Activated CD8-positive, alpha-beta T cell treated with anti-CD3 and anti-CD28 coated beads for 36 hours (primary cell): ENCODE measurements around the gene ITIH3. TPM values are rescaled to one million over a fixed set of nuclear protein-coding genes. Genes with fewer than 3 reads are reported as not detected.

Experiments used
- ATAC-seq: fragments of 200-7000 bp; cut with Tn5 transposase; one replicate; pipeline ENCODE4 v1.10.0; 2021; ENCODE audit warnings: mild to moderate bottlenecking, moderate library complexity
- CTCF ChIA-PET: fragments of 350-600 bp; sonication (Branson Sonifier 250); formaldehyde crosslinking; loops from one replicate; lab custom pipeline; 2021; ENCODE audit warnings: antibody characterized with exemption; lab: Charles Lee
- POLR2A ChIA-PET: fragments of 350-600 bp; sonication (Branson Sonifier 250); formaldehyde crosslinking; loops from one replicate; lab custom pipeline; 2021; ENCODE audit warnings: antibody characterized with exemption; lab: Charles Lee
- DNase-seq: peaks from one replicate; pipeline ENCODE4 v3.0.0-alpha.2; 2020
- H3K27ac Mint-ChIP-seq: one replicate; pipeline ENCODE4 v1.8.0; 2021; ENCODE audit warnings: mild to moderate bottlenecking, mixed read lengths
- H3K27me3 Mint-ChIP-seq: one replicate; pipeline ENCODE4 v1.8.0; 2021; ENCODE audit warnings: mixed read lengths
- H3K36me3 Mint-ChIP-seq: one replicate; pipeline ENCODE4 v1.8.0; 2021; ENCODE audit warnings: low read depth, mixed read lengths
- H3K4me1 Mint-ChIP-seq: one replicate; pipeline ENCODE4 v1.8.0; 2021; ENCODE audit warnings: low read depth, mixed read lengths
- H3K4me3 Mint-ChIP-seq: one replicate; pipeline ENCODE4 v1.8.0; 2021; ENCODE audit warnings: mild to moderate bottlenecking, moderate library complexity, mixed read lengths
- H3K9me3 Mint-ChIP-seq: one replicate; pipeline ENCODE4 v1.8.0; 2021; ENCODE audit warnings: mixed read lengths
- CTCF ChIP-seq: fragments of 200-600 bp; IDR thresholded peaks from one replicate; pipeline ENCODE4 v1.8.0; 2022; ENCODE audit warnings: antibody characterized with exemption, mild to moderate bottlenecking
- intact Hi-C: fragments of 100-400 bp; cut with micrococcal nuclease; formaldehyde crosslinking; loops from one replicate; pipeline ENCODE4 v1.10.0; 2022
- total RNA-seq, 2 experiments: library from RNA; stranded (reverse); gene quantifications; one replicate each; pipeline ENCODE4 v1.2.3, GENCODE V29; 2021

The ITIH3 gene
- total RNA-seq, 2 experiments from 2014 or later = not detected

GRCh38 chr3:52834871-52835501 lies 40.4 kb downstream of the ITIH3 start, which contains the start of gene MUSTN1:
MUSTN1 (minus strand) TSS chr3:52835019; CDS start chr3:52834948, 71 bp downstream.
- TF ChIP-seq CTCF = no peak
- DNase-seq (no peak), ATAC-seq (no peak)
- Mint-ChIP-seq H3K27ac (no peak within 1 kb of the TSS), H3K4me3 (no peak within 1 kb of the TSS), H3K36me3 (no peaks in the 10 kb centered on the region), H3K9me3 (no peaks in the 10 kb centered on the region), H3K4me1 (peaks cover 27% of the 10 kb centered on the region), H3K27me3 (no peaks in the 10 kb centered on the region)
- intact Hi-C loops = no loop called here
- ChIA-PET POLR2A (no interaction called here), CTCF (interaction anchor here (1.0 to 1.1 kb wide), 2 partner anchors 16 to 237 kb away, joined by 3 read pairs; no protein-coding TSS in a partner anchor)

GRCh38 chr3:52835766-52836470 lies 41.3 kb downstream of the ITIH3 start:
- no peak overlapping the region for H3K4me3 Mint-ChIP-seq
- peaks cover 27% of the 10 kb centered on the region for H3K4me1 Mint-ChIP-seq
- H3K9me3 Mint-ChIP-seq = no peaks in the 10 kb centered on the region
- no peaks in the 10 kb centered on the region for H3K27me3 Mint-ChIP-seq
- H3K36me3 Mint-ChIP-seq = peaks cover under 1% of the 10 kb centered on the region
- CTCF ChIA-PET = interaction anchor here (1.0 kb wide), 1 partner anchor 236 kb away, joined by 3 read pairs; no protein-coding TSS in a partner anchor
- no peak overlapping the region for H3K27ac Mint-ChIP-seq
- ATAC-seq = no peak
- no peak for DNase-seq
- POLR2A ChIA-PET = no interaction called here
- intact Hi-C loops = no loop called here
- TF ChIP-seq CTCF = no peak

GRCh38 chr3:52836471-52836845 lies 41.9 kb downstream of the ITIH3 start:
- Mint-ChIP-seq H3K27me3 (no peaks in the 10 kb centered on the region), H3K36me3 (peaks cover 2% of the 10 kb centered on the region), H3K9me3 (no peaks in the 10 kb centered on the region), H3K4me3 (no peak overlapping the region), H3K4me1 (peaks cover 23% of the 10 kb centered on the region), H3K27ac (no peak overlapping the region)
- ChIA-PET POLR2A (no interaction called here), CTCF (interaction anchor here (2.0 to 2.5 kb wide), 2 partner anchors 9 to 13 kb away, joined by 6 to 8 read pairs; no protein-coding TSS in a partner anchor)
- intact Hi-C loops = no loop called here
- no peak for ATAC-seq
- TF ChIP-seq CTCF = no peak
- no peak for DNase-seq

- no peaks in the 10 kb centered on the region for H3K27me3 Mint-ChIP-seq
- ATAC-seq (no peak), DNase-seq (no peak)
- no peak for TF ChIP-seq CTCF
- H3K4me3 Mint-ChIP-seq = no peak overlapping the region
- ChIA-PET CTCF (interaction anchor here (2.0 to 2.5 kb wide), 2 partner anchors 9 to 12 kb away, joined by 6 to 8 read pairs; no protein-coding TSS in a partner anchor), POLR2A (no interaction called here)
- H3K4me1 Mint-ChIP-seq = peaks cover 22% of the 10 kb centered on the region
- intact Hi-C loops = no loop called here
- H3K9me3 Mint-ChIP-seq = no peaks in the 10 kb centered on the region
- H3K27ac Mint-ChIP-seq = no peak overlapping the region
- peaks cover 2% of the 10 kb centered on the region for H3K36me3 Mint-ChIP-seq
These were observed 42.4 kb downstream of the ITIH3 start for GRCh38 chr3:52836986-52837385.
